NCI-H82 treated with DMSO at 0.1 percent for 48 hours (cell line): Measurements from ENCODE around the gene BICRAL.
"Not testable (repeated sequence)": the region's sequence is repeated elsewhere in the genome, so short reads cannot be mapped to it uniquely, and the experiment has no call there.

Source experiments
- DNase-seq: peaks from one replicate; lab custom pipeline; 2025; ENCODE audit not compliant: unreplicated experiment; lab: John Stamatoyannopoulos, UW

BICRAL gene

DNA sequence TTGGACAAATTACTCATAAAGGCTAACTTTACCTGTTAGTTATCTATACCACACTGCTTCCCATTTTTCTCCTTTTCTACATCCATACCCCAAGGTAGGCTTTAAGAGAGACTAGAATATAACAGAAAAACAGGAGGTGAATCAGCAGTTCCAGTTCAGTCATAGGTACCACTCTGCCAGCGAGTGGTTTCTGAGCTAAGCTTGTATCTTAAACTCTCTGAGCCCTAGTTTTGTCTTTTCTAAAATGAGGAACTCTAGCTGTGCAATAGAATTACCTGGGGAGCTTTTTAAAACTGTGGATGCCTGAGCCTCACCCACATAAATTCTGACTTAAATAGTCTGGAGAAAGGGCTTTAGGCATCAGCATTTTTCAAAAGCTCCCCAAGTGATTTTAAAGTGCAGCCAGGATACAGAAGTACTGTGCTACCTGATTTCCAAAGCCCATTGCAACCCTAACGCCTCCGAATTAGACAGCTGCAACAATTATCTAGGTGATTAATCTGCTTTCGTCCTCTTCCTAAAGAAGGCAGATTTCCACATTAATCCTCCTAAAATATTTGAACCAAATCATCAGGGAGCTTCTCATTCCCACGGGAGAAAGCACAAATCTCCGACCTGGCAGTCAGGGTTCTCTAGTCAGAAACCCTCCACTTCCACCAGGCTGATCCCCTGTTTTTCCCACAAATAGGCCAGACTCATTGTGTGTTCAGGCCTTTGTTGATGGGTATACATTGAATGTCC is 60.2 kb downstream of the BICRAL start:
- peak; percentile 89 for DNase-seq

GRCh38 chr6:42845327-42845694 is 63.5 kb downstream of the BICRAL start:
- no peak for DNase-seq

DNA sequence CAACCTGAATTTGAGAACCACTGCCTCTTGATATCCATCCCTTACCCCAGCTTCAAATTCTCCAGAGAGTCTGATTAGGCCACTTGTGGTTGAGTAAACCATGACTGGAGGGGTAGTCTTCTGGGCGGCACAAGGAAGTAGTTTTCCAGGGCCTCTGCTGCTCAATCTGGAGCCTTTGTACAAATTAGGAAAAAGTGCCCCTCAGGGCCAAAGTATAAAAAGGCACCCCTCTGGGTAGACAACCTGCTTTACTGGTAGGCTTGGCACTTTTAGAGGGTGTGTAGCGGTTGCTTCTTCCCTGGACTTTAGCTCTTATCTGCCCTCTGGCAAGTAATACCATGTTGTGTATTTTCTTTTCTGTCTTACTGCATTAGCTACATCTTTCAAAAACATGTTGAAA is 64.7 kb downstream of the BICRAL start:
- DNase-seq: no peak

- no peak for DNase-seq
These were observed 66.8 kb downstream of the BICRAL start for GRCh38 chr6:42848700-42849099.

- DNase-seq: no peak
These were observed 69.7 kb downstream of the BICRAL start for GRCh38 chr6:42851599-42851998.

DNA sequence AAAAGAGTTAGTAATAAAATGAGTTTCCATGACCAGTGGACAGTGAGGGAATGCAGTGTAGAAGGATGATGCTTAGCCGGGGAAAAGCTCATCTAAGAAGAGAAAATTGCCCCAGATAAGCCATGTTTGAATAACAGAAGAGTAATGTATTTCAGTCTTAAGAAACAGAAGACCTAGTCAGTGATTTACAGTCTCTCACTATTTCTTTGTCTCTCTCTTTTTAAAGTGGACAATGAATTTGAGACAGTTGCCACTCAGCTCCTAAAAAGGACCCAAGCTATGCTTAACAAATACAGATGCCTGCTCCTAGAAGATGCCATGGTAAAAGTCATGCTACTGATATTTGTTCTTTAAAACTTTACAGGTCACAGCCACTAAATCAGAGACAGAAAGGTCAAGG is 78.2 kb downstream of the BICRAL start:
- no peak for DNase-seq

GRCh38 chr6:42860481-42860880 is 78.6 kb downstream of the BICRAL start:
- peak; percentile 84 for DNase-seq

GRCh38 chr6:42864602-42865001 is 82.8 kb downstream of the BICRAL start:
- DNase-seq: no peak

GRCh38 chr6:42870145-42870936 is 88.5 kb downstream of the BICRAL start:
- DNase-seq: no peak

DNA sequence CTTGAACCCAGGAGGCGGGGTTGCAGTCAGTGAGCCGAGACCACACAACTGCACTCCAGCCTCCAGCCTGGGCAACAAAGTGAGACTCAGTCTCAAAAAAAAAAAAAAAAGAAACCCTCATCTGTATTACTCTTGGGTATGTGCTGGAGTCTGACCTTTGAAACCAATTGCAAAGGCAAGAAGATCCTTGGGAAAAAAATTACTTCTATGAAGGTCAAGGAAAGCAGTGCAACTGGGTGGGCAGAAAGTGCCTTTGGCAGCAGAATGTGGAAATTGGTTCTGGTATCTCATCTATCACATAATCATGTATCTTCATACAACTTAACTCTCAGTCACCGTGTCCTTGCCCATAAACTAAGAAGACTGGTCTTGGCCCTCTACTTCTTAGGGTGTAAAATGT is 89.9 kb downstream of the BICRAL start:
- no peak for DNase-seq

DNA sequence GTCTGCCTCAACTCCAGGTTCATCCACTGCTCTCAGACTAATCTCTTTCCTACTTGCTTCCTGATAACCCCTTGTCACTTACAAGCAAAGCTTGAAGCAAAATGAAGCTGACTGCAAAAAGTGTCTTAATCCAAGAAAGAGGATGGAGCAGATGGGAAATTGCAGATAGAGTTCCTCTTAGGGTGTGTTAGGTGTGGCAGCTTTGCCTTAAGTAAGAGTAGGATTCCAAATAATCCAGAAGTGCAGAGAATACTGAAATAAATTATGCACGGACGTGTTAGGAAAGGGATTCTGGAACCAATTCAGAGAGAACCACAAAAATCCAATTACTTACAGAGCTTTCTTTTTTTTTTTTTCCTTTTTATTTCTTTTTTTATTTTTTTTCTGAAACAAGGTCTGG is 91.5 kb downstream of the BICRAL start:
- peak; percentile 45 for DNase-seq

GRCh38 chr6:42877695-42878094 is 95.8 kb downstream of the BICRAL start:
- no peak for DNase-seq

- peak; percentile 94 for DNase-seq
These were observed 97.8 kb downstream of the BICRAL start, which contains the start of gene RPL7L1 for GRCh38 chr6:42879372-42880239. TSS of gene RPL7L1 (plus strand) at chr6:42879616. CDS start at chr6:42879911, 295 bp downstream.

DNA sequence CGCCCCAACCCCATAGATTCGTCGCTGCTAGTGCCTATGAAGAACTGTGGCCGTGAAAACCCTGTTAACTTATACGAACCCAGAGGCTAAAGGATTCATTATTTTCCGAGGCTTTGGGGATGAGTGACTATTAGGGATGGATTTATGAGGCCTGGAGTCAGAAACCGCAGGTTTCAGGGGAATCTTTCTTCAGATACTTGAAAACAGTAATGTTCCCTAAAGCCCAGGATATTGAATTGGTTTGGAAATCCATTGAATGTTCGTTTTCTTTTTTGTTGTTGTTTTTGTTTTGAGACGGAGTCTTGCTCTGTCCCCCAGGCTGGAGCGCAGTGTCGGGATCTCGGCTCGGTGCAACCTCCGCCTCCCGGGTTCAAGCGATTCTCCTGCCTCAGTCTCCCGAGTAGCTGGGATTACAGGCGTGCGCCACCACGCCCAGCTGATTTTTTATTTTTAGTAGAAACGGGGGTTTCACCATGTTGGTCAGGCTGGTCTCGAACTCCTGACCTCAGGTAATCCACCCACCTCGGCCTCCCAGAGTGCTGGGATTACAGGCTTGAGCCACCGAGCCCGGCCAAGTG is 98.5 kb downstream of the BICRAL start:
- not testable (repeated sequence) for DNase-seq

- DNase-seq: not testable (repeated sequence)
These were observed 99.0 kb downstream of the BICRAL start for GRCh38 chr6:42880871-42881270.

- DNase-seq: no peak
These were observed 103.8 kb downstream of the BICRAL start for GRCh38 chr6:42885702-42886101.

GRCh38 chr6:42888201-42888600 is 106.3 kb downstream of the BICRAL start:
- not testable (repeated sequence) for DNase-seq

GRCh38 chr6:42889815-42890214 is 108.0 kb downstream of the BICRAL start:
- no peak for DNase-seq

GRCh38 chr6:42890311-42891198 is 108.7 kb downstream of the BICRAL start:
- DNase-seq: peak; percentile 90

GRCh38 chr6:42891199-42891722 is 109.4 kb downstream of the BICRAL start:
- DNase-seq: no peak
